HCT116 (cell line): ENCODE measurements around the gene AKAP13. TPM values are rescaled to one million over a fixed set of nuclear protein-coding genes. Genes with fewer than 3 reads are reported as not detected.

Source experiments
- ATAC-seq: fragments of 200-7000 bp; cut with Tn5 transposase; 2 replicates; pipeline ENCODE4 v1.9.1; 2020; ENCODE audit warnings: mild to moderate bottlenecking, moderate library complexity
- BruUV-seq: library from RNA; stranded (reverse); fragments of 400-500 nt; replicated peaks from 2 replicates; lab custom pipeline; 2021; lab: Mats Ljungman, UMichigan
- CTCF ChIA-PET: fragments of 300-600 bp; sonication (Branson Sonifier 250); formaldehyde crosslinking; loops from one replicate; lab custom pipeline; 2021; ENCODE audit warnings: antibody characterized with exemption; lab: Charles Lee
- POLR2A ChIA-PET: fragments of 300-600, 350-600 bp; sonication (Branson Sonifier 250); formaldehyde crosslinking; loops from one replicate; lab custom pipeline; 2021; ENCODE audit warnings: antibody characterized with exemption; lab: Charles Lee
- RAD21 ChIA-PET, 2 experiments: fragments of 300-600 bp; sonication (Branson Sonifier 250); formaldehyde crosslinking; loops; one replicate each; lab custom pipeline; 2023; ENCODE audit warnings: low total read pairs in 2 of 2; ENCODE audit not compliant: uncharacterized antibody in 2 of 2, unreplicated experiment in 2 of 2, low non-redundant PET in 1 of 2; lab: Charles Lee
- DNase-seq: peaks from one replicate; pipeline ENCODE4 v3.0.0-alpha.2; 2010; ENCODE audit warnings: low read depth, low spot score
- H2AFZ ChIP-seq: fragments of 200-600 bp; shearing (Covaris generic), sonication (generic); 2 replicates; pipeline ENCODE4 v1.6.1; 2017; ENCODE audit warnings: low read depth, mixed run types, mixed read lengths, antibody characterized with exemption, low read length; ENCODE audit not compliant: poor library complexity, severe bottlenecking
- H3K27ac ChIP-seq: 2 replicates; pipeline ENCODE4 v1.5.1; 2012; ENCODE audit warnings: low read depth, low read length
- H3K27me3 ChIP-seq: fragments of 200-600 bp; sonication (generic); 2 replicates; pipeline ENCODE4 v1.6.1; 2016; ENCODE audit warnings: mixed run types, low read length, mixed read lengths; ENCODE audit not compliant: insufficient read depth
- H3K36me3 ChIP-seq, 2 experiments: fragments of 200-500 bp in 1 of 2; fragments of 200-600 bp in 1 of 2; sonication (Bioruptor generic) in 1 of 2; sonication (generic) in 1 of 2; 2 replicates each; pipeline versions ENCODE4 v1.5.1 to v1.6.1; 2014 to 2016; ENCODE audit warnings: low read length in 2 of 2, inconsistent platforms in 1 of 2, mixed read lengths in 1 of 2, mixed run types in 1 of 2; ENCODE audit not compliant: insufficient read depth in 2 of 2, control insufficient read depth in 1 of 2
- H3K4me1 ChIP-seq, 2 experiments: fragments of 200-600 bp in 1 of 2; sonication (generic) in 1 of 2; 2 replicates each; pipeline versions ENCODE4 v1.5.1 to v1.6.1; 2012 to 2017; ENCODE audit warnings: low read length in 2 of 2, inconsistent platforms in 1 of 2, mild to moderate bottlenecking in 1 of 2, mixed read lengths in 1 of 2, mixed run types in 1 of 2, moderate library complexity in 1 of 2; ENCODE audit not compliant: insufficient read depth in 2 of 2, control insufficient read depth in 1 of 2
- H3K4me2 ChIP-seq: fragments of 200-600 bp; sonication (generic); 2 replicates; pipeline ENCODE4 v1.6.1; 2017; ENCODE audit warnings: mixed run types, low read length, mixed read lengths
- H3K4me3 ChIP-seq, 2 experiments: fragments of 200-600 bp in 1 of 2; sonication (generic) in 1 of 2; replicated peaks in 1 of 2; 2 replicates each; pipeline ENCODE4 v1.5.1; 2011 to 2016; ENCODE audit warnings: low read length in 2 of 2, control low read depth in 1 of 2, low read depth in 1 of 2, mild to moderate bottlenecking in 1 of 2, mixed read lengths in 1 of 2, mixed run types in 1 of 2
- H3K79me2 ChIP-seq: fragments of 200-600 bp; sonication (generic); 2 replicates; pipeline ENCODE4 v1.6.1; 2017; ENCODE audit warnings: mild to moderate bottlenecking, mixed run types, low read length, moderate library complexity, mixed read lengths; ENCODE audit not compliant: insufficient read depth
- H3K9ac ChIP-seq: fragments of 200-600 bp; sonication (generic); 2 replicates; pipeline ENCODE4 v1.6.1; 2016; ENCODE audit warnings: low read length, mixed read lengths
- H3K9me2 ChIP-seq: fragments of 200-600 bp; sonication (generic), shearing (Covaris generic); 2 replicates; pipeline ENCODE4 v1.6.1; 2017; ENCODE audit warnings: mixed run types, mild to moderate bottlenecking, moderate library complexity; ENCODE audit not compliant: insufficient read depth
- H3K9me3 ChIP-seq, 2 experiments: fragments of 200-500 bp in 1 of 2; fragments of 200-600 bp in 1 of 2; sonication (Bioruptor generic) in 1 of 2; sonication (generic) in 1 of 2; 2 replicates each; pipeline ENCODE4 v1.6.1; 2014 to 2017; ENCODE audit warnings: low read length in 2 of 2, mixed read lengths in 2 of 2, inconsistent platforms in 1 of 2, low read depth in 1 of 2, mild to moderate bottlenecking in 1 of 2, mixed run types in 1 of 2, moderate library complexity in 1 of 2; ENCODE audit not compliant: control insufficient read depth in 1 of 2, insufficient read depth in 1 of 2
- H4K20me1 ChIP-seq: fragments of 200-600 bp; sonication (generic), shearing (Covaris generic); 2 replicates; pipeline ENCODE4 v1.6.1; 2017; ENCODE audit warnings: mixed run types, mild to moderate bottlenecking, moderate library complexity; ENCODE audit not compliant: insufficient read depth
- ELF1 ChIP-seq: IDR thresholded peaks from 2 replicates; pipeline ENCODE4 v1.6.1; 2012; ENCODE audit warnings: low read depth, borderline replicate concordance
- EZH2phosphoT487 ChIP-seq: fragments of 200-600 bp; IDR thresholded peaks from 2 replicates; pipeline ENCODE4 v1.6.1; 2018; ENCODE audit warnings: antibody characterized with exemption, borderline replicate concordance
- RAD21 ChIP-seq: IDR thresholded peaks from 2 replicates; pipeline ENCODE4 v1.6.1; 2012; ENCODE audit warnings: low read depth, mild to moderate bottlenecking
- TCF7L2 ChIP-seq: IDR thresholded peaks from 2 replicates; pipeline ENCODE4 v1.7.0; 2011; ENCODE audit warnings: borderline replicate concordance, inconsistent platforms; ENCODE audit not compliant: insufficient read depth, insufficient read length; ENCODE audit errors: extremely low read depth
- intact Hi-C: fragments of 100-400 bp; cut with micrococcal nuclease; formaldehyde crosslinking; loops from 2 replicates; pipeline ENCODE4 v1.10.0; 2022
- total RNA-seq: library from RNA; stranded (reverse); gene quantifications from one replicate; pipeline ENCODE4 v1.2.1, GENCODE V29; 2021; ENCODE audit not compliant: unreplicated experiment

Gene AKAP13
- total RNA-seq, 1 experiment from 2014 or later, result 43.1 TPM

- Histone ChIP-seq H3K4me3 (no peak overlapping the region), H4K20me1 (0 out of 2 replicates have a peak, but pooled peaks cover 9% of the 10 kb centered on the region), H3K4me1 (peaks cover 7 to 19% of the 10 kb centered on the region in 2 experiments), H3K27me3 (no peaks in the 10 kb centered on the region), H3K9ac (no peak overlapping the region), H3K79me2 (peaks cover 44% of the 10 kb centered on the region), H3K4me2 (no peak overlapping the region), H3K27ac (no peak overlapping the region), H3K9me3 (no peaks in the 10 kb centered on the region), H3K9me2 (no peaks in the 10 kb centered on the region), H2AFZ (no peak overlapping the region), H3K36me3 (no peaks in the 10 kb centered on the region)
- intact Hi-C loops, result no loop called here
- DNase-seq (no peak), ATAC-seq (no peak)
- no TSS peak for BruUV-seq
- RAD21 ChIA-PET, result no interaction called here
- CTCF ChIA-PET, result interaction anchor here (1.5 kb wide), 1 partner anchor 14 kb away, joined by 4 read pairs; no protein-coding TSS in a partner anchor
- POLR2A ChIA-PET, result no interaction called here
- TF ChIP-seq TCF7L2 (no peak), ELF1 (no peak), EZH2phosphoT487 (no peak)
Observed at GRCh38 chr15:85500060-85500708, 119.8 kb downstream of the AKAP13 start.

DNA sequence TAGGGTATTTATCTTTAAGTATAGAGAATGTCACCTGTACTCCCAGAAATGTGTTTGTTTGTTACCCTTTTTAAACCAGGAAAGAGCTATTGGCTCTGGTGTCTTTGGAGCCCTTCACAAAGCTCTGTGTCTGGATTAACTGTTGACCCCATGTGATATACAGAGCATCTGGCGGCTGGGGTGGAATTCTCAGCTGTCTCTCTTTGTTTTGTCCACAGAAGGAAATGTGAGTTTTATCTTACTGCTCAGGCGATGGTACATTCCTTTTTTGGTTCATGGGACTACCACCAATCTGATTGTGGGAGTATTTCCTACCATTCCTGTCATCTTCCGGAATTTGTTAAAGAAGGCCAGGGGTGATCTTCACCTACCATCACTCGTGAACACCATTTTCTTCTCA lies 120.3 kb downstream of the AKAP13 start:
- 0 out of 2 replicates have a peak, but pooled peaks cover 9% of the 10 kb centered on the region for H4K20me1 ChIP-seq
- H3K4me3 ChIP-seq, result no peak overlapping the region
- H3K36me3 ChIP-seq, result no peaks in the 10 kb centered on the region
- intact Hi-C loops, result no loop called here
- peaks cover 6 to 17% of the 10 kb centered on the region in 2 experiments; a peak in 2 of 4 replicates for H3K4me1 ChIP-seq
- no peak overlapping the region for H2AFZ ChIP-seq
- ATAC-seq, result no peak
- DNase-seq, result no peak
- H3K27me3 ChIP-seq, result no peaks in the 10 kb centered on the region
- ChIA-PET CTCF (interaction anchor here (1.5 kb wide), 1 partner anchor 15 kb away, joined by 4 read pairs; no protein-coding TSS in a partner anchor), POLR2A (no interaction called here), RAD21 (no interaction called here)
- H3K9ac ChIP-seq, result no peak overlapping the region
- H3K4me2 ChIP-seq, result no peak overlapping the region
- peaks cover 42% of the 10 kb centered on the region for H3K79me2 ChIP-seq
- no TSS peak for BruUV-seq
- no peaks in the 10 kb centered on the region for H3K9me2 ChIP-seq
- TF ChIP-seq RAD21, result no peak
- H3K27ac ChIP-seq, result no peak overlapping the region
- H3K9me3 ChIP-seq, result no peaks in the 10 kb centered on the region
